PC-3 (cell line): ENCODE measurements around the gene OSBPL6. TPM values are rescaled to one million over a fixed set of nuclear protein-coding genes. Genes with fewer than 3 reads are reported as not detected.

Experiments used
- ATAC-seq: fragments of 200-7000 bp; cut with Tn5 transposase; 2 replicates; pipeline ENCODE4 v1.9.1; 2020; ENCODE audit warnings: mild to moderate bottlenecking, moderate library complexity
- BruUV-seq: library from RNA; stranded (reverse); fragments of 400-500 nt; replicated peaks from 2 replicates; lab custom pipeline; 2021; lab: Mats Ljungman, UMichigan
- CTCF ChIA-PET: fragments of 300-600 bp; sonication (Branson Sonifier 250); formaldehyde crosslinking; loops from one replicate; lab custom pipeline; 2022; ENCODE audit warnings: antibody characterized with exemption; lab: Charles Lee
- POLR2A ChIA-PET: fragments of 300-600 bp; sonication (Branson Sonifier 250); formaldehyde crosslinking; loops from one replicate; lab custom pipeline; 2022; ENCODE audit warnings: antibody characterized with exemption; ENCODE audit not compliant: unreplicated experiment; lab: Charles Lee
- DNase-seq: peaks from one replicate; pipeline ENCODE4 v3.0.0-alpha.2; 2015
- H2AFZ ChIP-seq: fragments of 300-600 bp; sonication (generic); 2 replicates; pipeline ENCODE4 v1.6.0; 2016; ENCODE audit warnings: antibody characterized with exemption, low read length
- H3F3A ChIP-seq: fragments of 300-600 bp; sonication (generic); one replicate; pipeline ENCODE4 v1.6.0; 2017; ENCODE audit warnings: antibody characterized with exemption, low read length, control low read depth, mild to moderate bottlenecking; ENCODE audit not compliant: unreplicated experiment
- H3K27ac ChIP-seq: fragments of 300-600 bp; sonication (generic); 2 replicates; pipeline ENCODE4 v1.5.1; 2016; ENCODE audit warnings: mild to moderate bottlenecking, low read length
- H3K27me3 ChIP-seq: fragments of 300-600 bp; sonication (generic); 2 replicates; pipeline ENCODE4 v1.6.1; 2016; ENCODE audit warnings: low read length, mixed read lengths
- H3K36me3 ChIP-seq: fragments of 300-600 bp; sonication (generic); 2 replicates; pipeline ENCODE4 v1.6.1; 2016; ENCODE audit warnings: low read depth, mixed run types, low read length, mixed read lengths
- H3K4me1 ChIP-seq: fragments of 300-600 bp; sonication (generic); 2 replicates; pipeline ENCODE4 v1.5.1; 2016; ENCODE audit warnings: low read length; ENCODE audit not compliant: insufficient read depth
- H3K4me2 ChIP-seq: fragments of 300-600 bp; sonication (generic); 2 replicates; pipeline ENCODE4 v1.6.0; 2016; ENCODE audit warnings: low read length
- H3K4me3 ChIP-seq: fragments of 300-600 bp; sonication (generic); 2 replicates; pipeline ENCODE4 v1.5.1; 2016; ENCODE audit warnings: mild to moderate bottlenecking, low read length, mixed read lengths
- H3K79me2 ChIP-seq: fragments of 300-600 bp; sonication (generic); 2 replicates; pipeline ENCODE4 v1.6.1; 2017; ENCODE audit warnings: low read length, mixed read lengths
- H3K9ac ChIP-seq: fragments of 300-600 bp; sonication (generic); 2 replicates; pipeline ENCODE4 v1.6.0; 2016; ENCODE audit warnings: mild to moderate bottlenecking, low read length
- H3K9me2 ChIP-seq: fragments of 300-600 bp; sonication (generic); replicated peaks from 2 replicates; pipeline ENCODE4 v1.6.1; 2016; ENCODE audit warnings: mixed run types, low read length, mixed read lengths
- H3K9me3 ChIP-seq: fragments of 300-600 bp; sonication (generic); 2 replicates; pipeline ENCODE4 v1.6.1; 2016; ENCODE audit warnings: low read length, mixed read lengths
- H4K20me1 ChIP-seq: fragments of 300-600 bp; sonication (generic); 2 replicates; pipeline ENCODE4 v1.6.1; 2016; ENCODE audit warnings: low read length, mixed read lengths
- CTCF ChIP-seq: fragments of 300-600 bp; sonication (generic); conservative IDR thresholded peaks from 2 replicates; pipeline ENCODE4 v1.5.1; 2017; ENCODE audit warnings: antibody characterized with exemption, low read depth, mild to moderate bottlenecking, low read length
- EZH2 ChIP-seq: fragments of 300-600 bp; sonication (generic); IDR thresholded peaks from one replicate; pipeline ENCODE4 v1.6.1; 2017; ENCODE audit warnings: antibody characterized with exemption, mild to moderate bottlenecking, low read length; ENCODE audit not compliant: unreplicated experiment
- EZH2phosphoT487 ChIP-seq: fragments of 300-600 bp; sonication (generic); IDR thresholded peaks from 2 replicates; pipeline ENCODE4 v1.6.1; 2018; ENCODE audit warnings: mild to moderate bottlenecking, antibody characterized with exemption, low read length, borderline replicate concordance
- intact Hi-C: fragments of 100-400 bp; cut with micrococcal nuclease; formaldehyde crosslinking; loops from 2 replicates; pipeline ENCODE4 v1.9.0; 2023
- total RNA-seq: library from RNA; depleted of rRNA; stranded (reverse); fragments of >200 nt; gene quantifications from 2 replicates; pipeline ENCODE4 v1.2.3, GENCODE V29; 2014

Gene OSBPL6
- total RNA-seq, 1 experiment from 2014 or later = 4.0 TPM

GRCh38 chr2:178284613-178285286, 90.4 kb downstream of the OSBPL6 start:
- no peak for TF ChIP-seq EZH2phosphoT487
- TF ChIP-seq EZH2 = no peak
- TF ChIP-seq CTCF = no peak
- Histone ChIP-seq H3K9me3 (no peaks in the 10 kb centered on the region), H3K79me2 (no peaks in the 10 kb centered on the region), H3K27ac (no peak overlapping the region), H3K9me2 (no peaks in the 10 kb centered on the region), H3K4me3 (no peak overlapping the region), H3K9ac (no peak overlapping the region), H2AFZ (no peak overlapping the region), H3K4me2 (no peak overlapping the region), H3K4me1 (peaks cover 11% of the 10 kb centered on the region), H4K20me1 (no peaks in the 10 kb centered on the region), H3F3A (no peaks in the 10 kb centered on the region), H3K36me3 (no peaks in the 10 kb centered on the region), H3K27me3 (no peaks in the 10 kb centered on the region)
- POLR2A ChIA-PET = interaction anchor here (0.5 kb wide), 1 partner anchor 11 kb away, joined by 8 read pairs; no protein-coding TSS in a partner anchor
- intact Hi-C loops = no loop called here
- ATAC-seq = no peak
- no TSS peak for BruUV-seq
- CTCF ChIA-PET = no interaction called here
- DNase-seq = no peak

DNA sequence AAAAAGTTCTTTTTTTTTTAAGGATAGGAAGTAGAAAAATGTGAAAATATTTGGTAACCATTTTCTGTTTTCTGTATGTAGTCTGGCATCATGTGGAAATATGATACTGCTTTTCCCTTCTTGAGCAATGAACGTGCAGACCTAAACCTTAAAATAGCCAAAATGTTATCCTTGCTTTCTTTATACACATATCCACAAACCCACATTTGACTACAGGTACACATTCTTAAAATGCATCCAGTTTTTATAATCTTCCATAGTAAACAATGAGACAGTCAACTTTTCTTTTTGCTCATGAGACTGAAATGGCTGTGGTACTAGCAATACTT, 90.9 kb downstream of the OSBPL6 start:
- H3K27me3 ChIP-seq = no peaks in the 10 kb centered on the region
- no peaks in the 10 kb centered on the region for H3F3A ChIP-seq
- H3K4me3 ChIP-seq = no peak overlapping the region
- ATAC-seq (no peak), DNase-seq (no peak)
- no peaks in the 10 kb centered on the region for H4K20me1 ChIP-seq
- no peak overlapping the region for H3K4me2 ChIP-seq
- intact Hi-C loops = no loop called here
- H3K9me3 ChIP-seq = no peaks in the 10 kb centered on the region
- H3K9me2 ChIP-seq = no peaks in the 10 kb centered on the region
- H3K36me3 ChIP-seq = no peaks in the 10 kb centered on the region
- ChIA-PET POLR2A (interaction anchor here (0.5 kb wide), 1 partner anchor 10 kb away, joined by 8 read pairs; no protein-coding TSS in a partner anchor), CTCF (no interaction called here)
- H3K79me2 ChIP-seq = no peaks in the 10 kb centered on the region
- no peak for TF ChIP-seq EZH2phosphoT487
- no peak for TF ChIP-seq CTCF
- no peak for TF ChIP-seq EZH2
- no peak overlapping the region for H3K9ac ChIP-seq
- BruUV-seq = no TSS peak
- H3K27ac ChIP-seq = no peak overlapping the region
- H3K4me1 ChIP-seq = peaks cover 10% of the 10 kb centered on the region
- H2AFZ ChIP-seq = no peak overlapping the region

- peaks cover 9% of the 10 kb centered on the region for H3K4me1 ChIP-seq
- ChIA-PET CTCF (interaction anchor here (0.6 kb wide), 1 partner anchor 136 kb away, joined by 6 read pairs; no protein-coding TSS in a partner anchor), POLR2A (no interaction called here)
- H3F3A ChIP-seq = no peaks in the 10 kb centered on the region
- H3K9me2 ChIP-seq = no peaks in the 10 kb centered on the region
- intact Hi-C loops = no loop called here
- H3K4me3 ChIP-seq = no peak overlapping the region
- no peaks in the 10 kb centered on the region for H3K79me2 ChIP-seq
- TF ChIP-seq EZH2 (no peak), EZH2phosphoT487 (no peak), CTCF (no peak)
- no peaks in the 10 kb centered on the region for H4K20me1 ChIP-seq
- no peak overlapping the region for H2AFZ ChIP-seq
- no peak for DNase-seq
- ATAC-seq = no peak
- H3K27me3 ChIP-seq = no peaks in the 10 kb centered on the region
- no peaks in the 10 kb centered on the region for H3K36me3 ChIP-seq
- H3K27ac ChIP-seq = no peak overlapping the region
- no TSS peak for BruUV-seq
- no peak overlapping the region for H3K9ac ChIP-seq
- no peaks in the 10 kb centered on the region for H3K9me3 ChIP-seq
- no peak overlapping the region for H3K4me2 ChIP-seq
These were observed 92.3 kb downstream of the OSBPL6 start for GRCh38 chr2:178286636-178287035.
